GM12872 (cell line): ENCODE measurements around the gene MIPOL1.

ENCODE experiments used
- CTCF ChIP-seq: IDR thresholded peaks from 3 replicates; pipeline ENCODE4 v1.5.1; 2011; ENCODE audit warnings: low read depth, mild to moderate bottlenecking, low read length, moderate library complexity; ENCODE audit not compliant: insufficient read depth

Gene MIPOL1

GRCh38 chr14:37311252-37311651, 113.5 kb downstream of the MIPOL1 start:
- TF ChIP-seq CTCF, result no peak

GRCh38 chr14:37318938-37319337, 121.2 kb downstream of the MIPOL1 start:
- no peak for TF ChIP-seq CTCF

GRCh38 chr14:37320106-37320505, 122.4 kb downstream of the MIPOL1 start:
- TF ChIP-seq CTCF, result no peak

GRCh38 chr14:37325332-37325731, 127.6 kb downstream of the MIPOL1 start:
- no peak for TF ChIP-seq CTCF

GRCh38 chr14:37326434-37326833, 128.7 kb downstream of the MIPOL1 start:
- no peak for TF ChIP-seq CTCF

GRCh38 chr14:37328673-37329072, 130.9 kb downstream of the MIPOL1 start:
- no peak for TF ChIP-seq CTCF

- no peak for TF ChIP-seq CTCF
These were observed 131.7 kb downstream of the MIPOL1 start for GRCh38 chr14:37329189-37330001.
